HPDE6-E6E7 (cell line): ENCODE data around the gene PPIB.

Experiments
- DNase-seq: peaks from one replicate; pipeline ENCODE4 v3.0.0; 2011; ENCODE audit warnings: missing footprints; ENCODE audit errors: extremely low spot score

PPIB gene

GRCh38 chr15:64158363-64159134 is 4.3 kb downstream of the PPIB start:
- DNase-seq: no peak

GRCh38 chr15:64157599-64158125 is 5.2 kb downstream of the PPIB start:
- DNase-seq: no peak

GRCh38 chr15:64156652-64157331 is 6.0 kb downstream of the PPIB start:
- no peak for DNase-seq

GRCh38 chr15:64155802-64156651 is 6.8 kb downstream of the PPIB start:
- DNase-seq: no peak

GRCh38 chr15:64153480-64154367 is 9.1 kb downstream of the PPIB start:
- peak; percentile 95 for DNase-seq

GRCh38 chr15:64152507-64153387 is 10.1 kb downstream of the PPIB start:
- DNase-seq: peak; percentile 16

- DNase-seq: no peak
Measured at GRCh38 chr15:64151727-64152506, 10.9 kb downstream of the PPIB start, which contains the start of gene SNX22. TSS of gene SNX22 (plus strand) at chr15:64151731. CDS start at chr15:64151776, 45 bp downstream.

- no peak for DNase-seq
Measured at GRCh38 chr15:64149893-64150578, 12.8 kb downstream of the PPIB start.

- no peak for DNase-seq
Measured at GRCh38 chr15:64149424-64149823, 13.4 kb downstream of the PPIB start.

- no peak for DNase-seq
Measured at GRCh38 chr15:64148581-64148980, 14.2 kb downstream of the PPIB start.

GRCh38 chr15:64148168-64148567 is 14.7 kb downstream of the PPIB start:
- no peak for DNase-seq

GRCh38 chr15:64146885-64147681 is 15.7 kb downstream of the PPIB start:
- DNase-seq: no peak

- DNase-seq: no peak
Measured at GRCh38 chr15:64146520-64146884, 16.3 kb downstream of the PPIB start.

GRCh38 chr15:64146041-64146440 is 16.8 kb downstream of the PPIB start:
- DNase-seq: no peak

- no peak for DNase-seq
Measured at GRCh38 chr15:64144565-64145281, 18.1 kb downstream of the PPIB start.

- DNase-seq: no peak
Measured at GRCh38 chr15:64144192-64144564, 18.6 kb downstream of the PPIB start.

- no peak for DNase-seq
Measured at GRCh38 chr15:64143276-64143675, 19.5 kb downstream of the PPIB start.
